HG02840 (cell line): ENCODE measurements around the gene MBNL3.
A peak's percentile ranks its signal among the peaks of the same experiment; 100 is the strongest.
"Not testable (repeated sequence)": the region's sequence is repeated elsewhere in the genome, so short reads cannot be mapped to it uniquely, and the experiment has no call there.

ENCODE experiments used
- ATAC-seq: cut with Tn5 transposase; IDR thresholded peaks from one replicate; pipeline ENCODE4 v1.9.1; 2021; ENCODE audit warnings: mild to moderate bottlenecking, moderate library complexity, moderate number of reproducible peaks; ENCODE audit not compliant: unreplicated experiment, low FRiP score

MBNL3 gene

GRCh38 chrX:132480581-132481203, 8.1 kb downstream of the MBNL3 start:
- peak; percentile 91 for ATAC-seq

DNA sequence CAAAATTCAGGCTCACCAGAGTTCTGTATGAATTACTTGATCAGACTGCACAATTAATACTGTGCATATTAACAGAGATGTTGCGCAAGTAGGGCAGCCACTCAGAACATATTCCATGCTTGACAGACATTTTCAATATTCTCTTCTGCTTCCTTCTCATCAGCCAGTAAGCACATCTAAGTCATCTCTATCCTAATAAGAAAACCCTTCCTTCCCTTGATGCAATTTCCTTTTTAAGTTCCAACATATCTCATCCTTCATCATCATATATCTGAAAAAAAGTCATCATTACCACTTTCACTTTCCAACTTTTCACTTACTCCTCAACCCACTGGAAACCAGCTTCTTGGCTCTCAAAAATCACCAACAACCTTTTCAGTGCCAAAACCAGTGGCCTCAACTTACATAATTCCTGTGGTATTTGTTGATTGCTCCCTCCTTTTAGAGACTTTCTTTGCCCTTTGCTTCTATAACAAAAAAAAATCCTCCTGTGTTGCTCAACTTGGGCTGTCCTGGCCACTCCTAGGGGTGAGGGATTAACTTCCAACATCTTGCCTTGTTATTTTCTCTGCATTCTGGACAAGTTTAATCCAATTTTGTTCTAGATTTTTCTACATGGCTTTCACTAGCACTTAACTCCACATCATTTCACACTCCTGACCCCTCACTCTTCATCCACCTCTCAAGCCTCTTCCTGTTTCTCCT, 14.1 kb downstream of the MBNL3 start:
- ATAC-seq = no peak

- ATAC-seq = no peak
Observed at GRCh38 chrX:132472397-132472796, 16.4 kb downstream of the MBNL3 start.

GRCh38 chrX:132470831-132471230, 18.0 kb downstream of the MBNL3 start:
- no peak for ATAC-seq

DNA sequence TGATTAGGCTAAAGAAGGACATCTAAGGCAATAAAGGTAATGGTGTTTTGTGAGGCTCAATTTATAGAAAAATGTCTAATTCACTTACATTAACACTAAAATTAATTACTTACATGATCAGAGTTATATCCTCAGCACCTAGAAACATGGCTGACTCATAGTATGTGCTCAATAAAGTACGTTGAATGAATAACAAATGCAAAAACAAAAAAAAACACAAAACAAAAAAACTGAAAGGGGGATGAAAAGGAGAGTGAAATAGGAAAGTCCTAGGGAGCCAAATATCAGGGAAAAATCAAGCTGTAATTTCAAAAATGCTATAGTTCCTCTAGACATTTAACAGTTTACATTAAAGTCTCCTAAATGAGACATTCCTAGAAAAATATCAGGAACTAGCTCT, 18.7 kb downstream of the MBNL3 start:
- no peak for ATAC-seq

GRCh38 chrX:132468454-132468853, 20.4 kb downstream of the MBNL3 start:
- no peak for ATAC-seq

DNA sequence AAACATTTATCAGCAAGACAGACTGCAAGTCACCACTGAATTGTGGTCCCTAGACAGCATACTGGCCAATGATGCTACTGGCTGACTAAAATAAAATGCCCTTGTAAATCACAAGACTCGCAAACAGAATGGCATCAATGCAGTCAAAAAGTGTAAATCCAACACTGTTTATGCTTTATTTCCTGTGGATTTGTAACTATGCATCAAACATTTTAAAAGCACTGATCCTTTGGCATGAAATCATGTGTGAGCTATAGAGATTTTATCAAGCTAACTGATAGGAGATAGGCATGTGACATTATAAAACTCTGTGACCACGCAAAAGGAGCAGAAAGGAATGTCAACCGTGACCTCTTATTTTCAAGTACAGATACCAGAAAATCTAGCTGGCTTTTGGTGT, 20.8 kb downstream of the MBNL3 start:
- no peak for ATAC-seq

DNA sequence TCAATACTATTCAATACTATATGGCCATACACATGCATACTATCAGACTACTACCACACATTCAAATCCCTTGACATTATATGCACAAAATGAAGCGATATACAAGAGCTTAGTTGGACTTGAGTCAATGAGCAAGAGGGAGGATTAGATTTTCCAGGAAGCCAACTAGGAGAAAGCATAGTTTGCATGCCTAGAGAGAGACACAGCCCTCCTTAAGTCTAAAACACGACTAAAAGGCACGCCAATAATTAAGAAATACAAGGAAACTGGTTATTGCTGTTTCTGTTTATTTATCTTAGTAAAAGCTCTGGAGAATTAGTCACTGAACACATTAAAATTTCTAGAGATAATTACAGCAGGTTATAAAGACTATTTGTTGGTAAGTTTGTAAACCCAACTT, 21.8 kb downstream of the MBNL3 start:
- no peak for ATAC-seq

DNA sequence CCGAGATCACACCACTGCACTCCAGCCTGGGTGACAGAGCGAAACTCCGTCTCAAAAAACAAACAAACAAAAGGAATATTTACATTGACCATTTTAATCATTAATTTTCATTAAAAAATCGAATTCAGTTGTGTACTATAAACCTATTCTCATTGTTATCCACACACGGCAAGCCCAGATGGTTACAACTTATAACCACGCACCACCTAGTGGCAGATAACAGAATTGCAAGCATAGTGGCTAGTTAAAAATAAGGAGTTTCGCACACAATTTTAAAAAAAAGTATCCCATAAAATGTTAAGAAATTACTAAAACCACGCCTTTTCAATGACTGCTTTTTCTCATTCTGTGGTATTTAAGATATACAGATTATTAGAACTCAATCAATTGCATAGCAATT, 25.4 kb downstream of the MBNL3 start:
- no peak for ATAC-seq

DNA sequence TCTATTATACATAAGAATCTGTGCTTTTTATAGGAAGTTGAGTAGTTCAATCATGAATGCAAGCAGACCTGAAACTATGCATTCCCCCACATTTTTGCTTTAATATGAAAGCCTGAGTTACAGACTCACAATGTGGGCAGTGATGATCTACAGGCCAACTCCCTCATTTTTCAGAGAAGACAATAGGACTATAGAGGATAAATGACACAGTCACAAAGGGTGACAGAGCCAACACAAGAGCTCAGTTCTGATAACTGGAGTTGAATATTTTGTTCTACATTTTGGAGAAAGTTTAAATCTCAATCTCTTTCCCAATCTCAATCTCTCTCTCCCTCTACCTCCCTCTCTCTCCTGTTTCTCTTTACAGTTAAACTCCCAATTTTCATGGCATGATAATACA, 27.0 kb downstream of the MBNL3 start:
- no peak for ATAC-seq

- no peak for ATAC-seq
Observed at GRCh38 chrX:132452911-132453550, 35.8 kb downstream of the MBNL3 start.

DNA sequence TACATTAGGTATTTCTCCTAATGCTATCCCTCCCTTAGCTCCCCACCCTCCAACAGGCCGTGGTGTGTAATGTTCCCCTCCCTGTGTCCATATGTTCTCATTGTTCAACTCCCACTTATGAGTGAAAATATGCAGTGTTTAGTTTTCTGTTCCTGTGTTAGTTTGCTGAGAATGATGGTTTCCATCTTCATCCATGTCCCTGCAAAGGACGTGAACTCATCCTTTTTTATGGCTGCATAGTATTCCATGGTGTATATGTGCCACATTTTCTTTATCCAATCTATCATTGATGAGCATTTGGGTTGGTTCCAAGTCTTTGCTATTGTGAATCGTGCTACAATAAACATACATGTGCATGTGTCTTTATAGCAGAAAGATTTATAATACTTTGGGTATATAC, 42.9 kb downstream of the MBNL3 start:
- not testable (repeated sequence) for ATAC-seq

DNA sequence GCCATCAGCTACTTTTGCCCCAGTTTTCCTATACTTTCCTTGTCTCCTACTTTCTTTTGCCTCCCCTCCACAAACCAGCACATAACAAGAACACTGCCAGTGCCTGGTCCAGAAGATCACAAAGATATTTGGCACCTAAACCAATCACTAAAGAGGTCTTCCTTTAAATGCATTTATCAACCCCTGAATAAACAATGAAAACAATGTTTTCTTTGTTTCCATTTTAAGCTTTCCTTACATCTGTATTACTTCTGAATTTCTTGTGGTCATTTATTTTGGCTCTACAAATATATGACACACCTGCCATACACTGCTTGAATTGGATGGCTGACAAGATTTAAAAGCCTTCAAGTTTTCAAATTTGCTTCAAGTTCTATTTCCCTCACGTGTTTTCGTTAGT, 43.9 kb downstream of the MBNL3 start:
- ATAC-seq = no peak

DNA sequence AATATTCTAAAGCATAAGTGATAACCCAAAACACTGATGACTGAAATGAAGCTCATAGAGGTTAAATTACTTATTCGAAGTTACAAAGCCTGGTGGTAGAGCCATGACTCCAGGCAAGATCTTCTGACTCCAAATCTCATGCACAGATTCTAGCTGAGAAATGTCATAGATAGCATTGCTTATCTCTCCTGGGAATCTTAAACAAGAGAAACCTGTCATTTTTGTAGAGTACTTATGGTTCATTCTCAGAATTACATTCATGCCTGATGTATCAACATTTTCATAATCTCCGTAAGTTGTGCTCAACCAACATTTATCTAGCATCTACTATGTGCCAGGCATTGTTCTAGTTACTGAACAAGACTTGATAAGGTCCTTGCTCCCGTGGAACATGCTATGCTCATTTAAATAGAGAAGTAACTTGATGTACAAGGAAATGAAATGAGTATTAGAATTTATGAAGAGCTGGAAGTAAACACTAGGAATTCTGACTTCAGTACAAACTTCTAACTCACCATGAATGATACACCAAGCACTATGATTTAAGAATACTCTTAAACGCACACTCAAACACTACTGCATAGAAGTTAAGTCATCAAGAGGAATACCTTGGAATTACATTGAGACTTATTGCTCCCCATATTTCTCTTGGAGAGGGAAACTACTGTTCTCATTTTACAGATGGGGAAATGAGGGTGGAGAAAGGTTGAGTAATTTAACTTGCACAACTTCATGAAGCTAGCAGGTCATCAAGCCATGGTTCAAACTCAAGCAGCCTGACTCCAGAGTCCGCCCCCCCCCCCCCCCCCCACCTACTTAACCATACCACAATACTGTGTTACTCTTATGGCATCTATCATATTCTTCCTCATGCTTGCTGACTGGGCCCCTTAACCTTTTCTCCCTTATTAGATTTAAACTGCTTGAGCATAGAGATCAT, 45.4 kb downstream of the MBNL3 start:
- ATAC-seq = no peak

GRCh38 chrX:132442691-132443090, 46.1 kb downstream of the MBNL3 start:
- no peak for ATAC-seq

- no peak for ATAC-seq
Observed at GRCh38 chrX:132435222-132435621, 53.6 kb downstream of the MBNL3 start.

DNA sequence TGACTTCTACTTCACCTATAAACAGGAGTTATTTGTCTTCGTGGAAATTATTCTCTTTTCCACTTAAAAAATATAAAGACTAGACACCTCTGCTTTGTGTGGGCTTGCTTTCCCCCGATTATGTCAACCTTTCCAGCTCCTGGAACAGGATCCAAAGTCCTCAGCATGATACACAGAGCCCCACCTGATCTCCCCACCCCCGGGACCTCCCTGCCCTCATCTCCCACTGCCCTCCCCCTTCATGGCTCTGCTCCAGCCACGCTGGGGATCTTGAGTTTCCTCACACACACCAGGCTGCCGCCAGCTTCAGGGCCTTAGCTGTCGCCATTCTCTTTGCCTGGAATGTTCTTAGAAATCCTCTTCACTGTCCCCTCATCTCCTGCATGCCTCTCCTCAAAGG, 55.3 kb downstream of the MBNL3 start:
- no peak for ATAC-seq

DNA sequence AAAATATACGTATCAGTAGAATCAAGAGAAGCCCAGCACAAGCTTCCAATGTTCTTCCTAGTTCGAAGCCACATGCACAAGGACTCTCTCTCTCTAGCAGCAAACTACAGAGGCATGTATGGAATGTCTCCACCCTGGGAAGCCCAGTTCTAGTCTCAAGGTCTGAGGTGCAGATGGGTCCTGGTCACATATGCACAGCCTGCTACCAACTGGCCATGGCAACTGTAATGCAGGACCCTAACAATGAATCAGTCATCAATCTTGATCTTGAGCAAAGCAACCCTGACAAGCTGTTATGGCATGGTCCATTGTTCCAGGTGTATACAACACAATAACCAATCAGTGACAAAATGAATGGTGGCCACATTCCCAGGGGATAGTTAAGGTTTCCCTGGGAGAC, 55.8 kb downstream of the MBNL3 start:
- ATAC-seq = no peak

DNA sequence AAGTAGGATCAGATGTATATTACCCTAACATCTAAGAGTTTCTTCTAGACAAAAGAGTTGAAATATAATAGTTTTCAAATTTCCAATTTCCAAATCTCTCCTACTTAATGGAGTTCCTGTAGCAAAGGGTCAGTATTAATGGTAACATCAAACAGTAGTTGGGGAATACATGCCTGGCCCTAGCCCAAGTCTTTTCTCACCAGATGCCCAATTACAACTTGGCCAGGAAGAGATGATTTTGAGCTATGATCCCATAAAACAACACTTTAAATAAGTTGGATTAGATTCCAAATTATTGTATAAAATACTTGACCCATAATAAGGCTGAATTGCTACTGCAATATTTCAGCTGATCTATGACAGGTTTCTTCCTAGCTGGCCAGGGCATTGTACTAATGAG, 59.9 kb downstream of the MBNL3 start:
- no peak for ATAC-seq

DNA sequence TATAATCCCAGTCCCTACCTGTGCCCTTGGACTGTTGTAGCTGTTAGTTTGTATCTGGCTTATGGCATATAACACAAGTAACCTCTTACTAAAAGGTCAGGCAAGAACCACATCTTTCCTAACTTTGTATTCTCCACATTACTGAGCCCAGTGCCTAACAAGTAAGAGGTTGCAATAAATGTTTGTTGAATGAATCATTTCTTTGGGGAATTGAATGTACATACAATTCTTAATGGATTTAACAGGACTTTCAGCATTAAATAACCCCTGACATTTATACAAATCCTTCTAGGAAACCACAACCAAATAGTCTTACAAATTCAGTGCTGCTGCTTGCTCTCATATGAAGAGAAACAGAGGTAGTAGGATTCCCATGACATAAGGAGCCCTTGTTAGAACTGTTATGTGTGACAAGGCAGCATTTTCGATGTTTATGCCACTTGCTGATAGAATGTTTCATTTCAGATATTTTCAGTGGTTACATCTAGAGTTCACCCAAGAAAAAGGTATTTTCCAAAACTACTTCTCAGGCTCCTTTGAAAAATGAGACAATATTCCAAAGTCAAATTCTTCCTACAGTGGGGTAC, 62.0 kb downstream of the MBNL3 start:
- ATAC-seq = no peak
